Jurkat, Clone E6-1 (cell line): ENCODE results near the gene INTS13.
"Not testable (repeated sequence)": the region's sequence is repeated elsewhere in the genome, so short reads cannot be mapped to it uniquely, and the experiment has no call there.

Source experiments
- DNase-seq: peaks from one replicate; pipeline ENCODE4 v3.0.0-alpha.2; 2011; ENCODE audit warnings: low read depth, low spot score
- H3K4me3 ChIP-seq: 2 replicates; pipeline ENCODE4 v1.5.1; 2011; ENCODE audit warnings: mild to moderate bottlenecking, low read length, control low read depth, moderate library complexity

INTS13 gene

GRCh38 chr12:26936559-26937442 is 980 bp downstream of the INTS13 start:
- DNase-seq = no peak

GRCh38 chr12:26935636-26936378 is 2.0 kb downstream of the INTS13 start:
- no peak overlapping the region for H3K4me3 ChIP-seq
- DNase-seq = no peak

More at GRCh38 chr12:26936559-26937442, 980 bp downstream of the INTS13 start:
- peak overlapping the region; percentile 92 for H3K4me3 ChIP-seq

DNA sequence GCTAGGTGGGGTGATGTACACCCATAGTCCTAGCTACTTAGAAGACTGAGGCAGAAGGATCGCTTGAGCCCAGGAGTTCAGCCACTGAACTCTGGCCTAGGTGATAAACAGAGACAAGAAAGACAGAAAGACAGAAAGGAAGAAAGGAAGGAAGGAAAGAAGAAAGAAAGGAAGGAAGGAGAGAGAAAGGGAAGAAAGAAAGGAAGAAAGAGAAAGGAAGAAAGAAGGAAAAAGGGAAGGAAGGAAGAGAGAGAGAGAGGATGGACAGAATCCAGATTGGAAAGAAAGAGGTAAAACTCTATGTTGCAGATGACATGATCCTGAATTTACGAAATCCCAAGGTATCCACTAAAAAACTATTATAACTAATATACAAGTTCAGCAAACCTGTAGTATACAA is 8.2 kb downstream of the INTS13 start:
- no peak overlapping the region for H3K4me3 ChIP-seq
- no peak for DNase-seq

DNA sequence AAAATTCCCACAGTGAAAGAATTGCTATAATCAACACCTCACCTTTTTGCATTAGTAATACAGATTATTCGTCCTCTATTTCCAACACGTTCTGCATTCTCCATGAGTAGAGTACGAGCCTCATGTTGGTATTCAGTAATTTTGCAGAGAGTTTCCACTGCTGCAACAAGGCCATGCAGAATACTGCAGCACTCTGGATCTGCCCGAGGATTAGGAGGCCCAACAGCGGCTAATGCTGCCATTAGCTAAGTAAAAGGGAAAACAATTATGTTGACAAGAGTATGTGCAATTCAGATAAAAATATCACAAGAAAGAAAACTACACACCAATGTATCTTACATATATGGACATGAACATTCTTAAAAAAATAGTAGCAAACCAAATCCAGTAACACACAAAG is 9.1 kb downstream of the INTS13 start:
- no peak for DNase-seq
- no peak overlapping the region for H3K4me3 ChIP-seq

DNA sequence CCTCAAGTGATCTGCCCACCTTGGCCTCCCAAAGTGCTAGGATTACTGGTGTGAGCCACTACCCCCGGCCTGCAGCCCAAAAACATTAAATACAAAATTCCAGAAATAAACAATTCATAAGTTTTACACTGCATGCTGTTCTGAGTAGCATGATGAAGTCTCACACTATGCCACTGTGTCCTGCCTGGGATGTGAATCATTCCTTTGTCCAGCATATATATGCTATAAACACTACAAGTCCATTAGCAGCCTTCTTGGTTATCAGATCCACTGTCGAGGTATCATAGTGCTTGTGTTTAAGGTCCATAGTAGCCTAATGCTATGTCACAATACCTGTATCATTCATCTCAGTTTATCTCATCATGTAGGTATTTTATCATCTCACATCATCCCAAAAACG is 15.9 kb downstream of the INTS13 start:
- no peak for DNase-seq
- H3K4me3 ChIP-seq = no peak overlapping the region

- no peak overlapping the region for H3K4me3 ChIP-seq
- no peak for DNase-seq
Measured at GRCh38 chr12:26919216-26919555, 18.6 kb downstream of the INTS13 start.

GRCh38 chr12:26918321-26919215 is 19.2 kb downstream of the INTS13 start:
- no peak for DNase-seq
- H3K4me3 ChIP-seq = no peak overlapping the region

DNA sequence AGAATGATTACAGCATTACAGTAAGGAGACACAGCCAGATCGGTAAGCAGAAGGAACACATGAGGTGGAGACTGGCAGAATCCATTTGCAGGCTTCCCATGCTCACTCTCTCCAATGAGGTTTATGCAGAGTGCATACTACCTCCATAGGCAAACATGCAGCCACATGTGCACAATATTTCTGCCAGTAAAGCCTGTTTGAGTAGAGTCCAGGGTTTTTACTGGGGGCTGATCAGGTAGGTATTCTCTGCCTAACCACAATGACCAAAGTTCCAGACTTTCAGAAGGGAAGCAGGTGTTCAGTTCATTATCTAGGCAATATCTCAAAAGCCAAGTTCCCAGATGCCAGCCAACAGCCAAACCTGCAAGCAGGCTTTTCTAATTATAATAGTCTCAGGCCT is 31.1 kb downstream of the INTS13 start:
- peak; percentile 82 for DNase-seq
- H3K4me3 ChIP-seq = no peak overlapping the region

- no peak for DNase-seq
- no peak overlapping the region for H3K4me3 ChIP-seq
Measured at GRCh38 chr12:26906024-26906423, 31.8 kb downstream of the INTS13 start.

GRCh38 chr12:26903396-26903795 is 34.4 kb downstream of the INTS13 start:
- DNase-seq = not testable (repeated sequence)

GRCh38 chr12:26896913-26897312 is 40.9 kb downstream of the INTS13 start:
- H3K4me3 ChIP-seq = no peak overlapping the region
- DNase-seq = no peak

More at GRCh38 chr12:26903396-26903795, 34.4 kb downstream of the INTS13 start:
- not testable (repeated sequence) for H3K4me3 ChIP-seq

GRCh38 chr12:26895672-26896071 is 42.1 kb downstream of the INTS13 start:
- no peak for DNase-seq
- no peak overlapping the region for H3K4me3 ChIP-seq

DNA sequence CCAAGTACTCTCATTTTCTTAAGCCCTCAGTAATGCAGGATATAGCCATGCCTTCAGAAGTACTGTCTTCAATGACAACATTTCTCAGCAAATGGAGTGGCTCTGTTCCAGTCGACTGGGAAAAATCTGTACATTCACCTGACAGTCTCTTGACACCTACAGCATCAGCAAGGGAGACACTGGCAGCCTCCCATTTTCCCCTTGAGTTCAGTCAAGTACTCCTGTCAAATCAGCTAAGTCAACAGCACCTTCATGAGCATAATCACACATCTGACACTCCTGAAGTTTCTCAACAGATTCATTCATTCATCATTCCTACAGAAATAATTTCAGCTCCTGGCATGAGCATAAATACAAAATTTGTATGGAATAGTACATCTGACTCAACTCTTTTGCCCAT is 46.1 kb downstream of the INTS13 start:
- H3K4me3 ChIP-seq = no peak overlapping the region
- no peak for DNase-seq

DNA sequence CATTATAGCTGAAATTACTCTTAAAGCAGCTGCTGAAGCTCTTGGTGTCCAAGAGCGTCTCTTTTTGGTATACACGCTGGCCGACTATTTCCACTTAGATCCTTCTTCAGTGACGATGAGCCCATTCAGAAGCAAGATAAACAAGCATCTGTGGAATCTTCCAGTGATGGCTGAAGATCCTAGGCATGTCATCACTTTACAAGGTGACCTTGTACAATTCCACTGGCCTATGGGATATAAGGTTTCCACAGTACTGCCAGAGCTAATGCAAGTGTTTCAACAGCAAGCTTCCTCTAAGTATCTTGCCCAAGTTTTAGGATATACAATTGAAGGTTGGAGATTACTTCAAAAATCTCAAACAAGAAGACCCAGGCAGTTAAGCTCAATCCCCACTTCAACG is 47.0 kb downstream of the INTS13 start:
- DNase-seq = no peak
- H3K4me3 ChIP-seq = no peak overlapping the region

DNA sequence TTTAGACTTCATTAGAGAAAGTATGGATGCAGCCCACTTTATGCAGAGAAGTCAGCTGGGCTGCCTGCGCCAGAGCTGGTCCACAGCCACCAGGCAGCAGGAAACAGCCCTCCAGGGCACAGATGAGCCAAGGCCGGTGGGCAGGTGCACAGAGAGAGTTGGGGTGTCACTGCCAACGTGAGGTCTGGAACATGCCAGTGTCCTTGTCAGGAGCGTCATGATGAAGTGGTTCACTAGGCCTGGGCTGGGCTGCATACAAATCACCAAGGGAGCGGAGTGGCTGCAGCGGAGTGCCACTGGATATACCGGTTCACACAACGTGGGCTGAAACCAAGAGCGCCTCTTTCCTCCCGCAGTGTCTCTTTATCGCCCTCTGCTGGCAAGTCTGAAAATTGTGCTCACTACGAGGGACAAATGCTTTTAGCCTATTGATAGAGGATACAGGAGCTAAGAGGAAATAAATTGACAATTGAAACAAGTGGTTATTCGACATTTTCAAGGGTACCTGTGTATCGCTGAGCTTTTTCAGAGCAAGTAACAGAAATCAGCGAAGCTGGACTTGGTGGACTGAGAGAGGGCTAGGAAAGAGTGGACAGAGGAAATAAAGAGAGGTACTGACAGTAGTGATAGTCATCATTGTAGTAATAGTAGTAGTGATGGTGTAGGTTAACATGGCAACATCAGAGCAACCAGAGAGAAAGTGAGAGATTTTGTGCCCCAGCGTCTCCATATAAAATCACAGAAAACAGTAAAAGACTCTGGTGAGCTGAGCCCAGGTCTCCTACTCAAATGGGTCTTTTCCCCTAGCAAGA is 52.8 kb downstream of the INTS13 start:
- H3K4me3 ChIP-seq = peak overlapping the region; percentile 40

GRCh38 chr12:26880625-26881024 is 57.2 kb downstream of the INTS13 start:
- H3K4me3 ChIP-seq = no peak overlapping the region
- no peak for DNase-seq

More for the DNA sequence above, 52.8 kb downstream of the INTS13 start:
- peak; percentile 89 for DNase-seq

DNA sequence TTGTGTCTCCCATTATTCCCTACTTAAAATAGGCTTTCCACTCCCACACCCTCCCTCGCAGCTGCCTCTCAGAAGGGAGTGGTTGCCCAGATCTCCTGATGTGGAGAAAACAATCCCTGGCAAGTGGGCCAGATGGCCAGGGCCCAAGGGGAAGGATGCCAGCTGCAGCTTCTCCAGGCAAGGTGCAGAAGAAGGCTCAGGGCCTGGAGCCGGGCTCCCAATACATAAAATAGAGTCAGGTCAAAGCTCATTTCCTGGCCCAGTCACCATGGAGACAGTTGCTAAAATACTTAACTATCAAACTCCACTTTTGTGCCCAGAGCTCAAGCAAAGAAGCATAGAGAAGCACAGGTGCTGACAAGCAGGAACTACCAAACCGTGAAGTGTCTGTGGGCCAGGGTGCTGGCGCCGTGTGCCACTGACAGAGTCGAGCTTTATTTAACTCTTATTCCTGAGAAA is 59.1 kb downstream of the INTS13 start:
- no peak overlapping the region for H3K4me3 ChIP-seq
- DNase-seq = peak; percentile 77

DNA sequence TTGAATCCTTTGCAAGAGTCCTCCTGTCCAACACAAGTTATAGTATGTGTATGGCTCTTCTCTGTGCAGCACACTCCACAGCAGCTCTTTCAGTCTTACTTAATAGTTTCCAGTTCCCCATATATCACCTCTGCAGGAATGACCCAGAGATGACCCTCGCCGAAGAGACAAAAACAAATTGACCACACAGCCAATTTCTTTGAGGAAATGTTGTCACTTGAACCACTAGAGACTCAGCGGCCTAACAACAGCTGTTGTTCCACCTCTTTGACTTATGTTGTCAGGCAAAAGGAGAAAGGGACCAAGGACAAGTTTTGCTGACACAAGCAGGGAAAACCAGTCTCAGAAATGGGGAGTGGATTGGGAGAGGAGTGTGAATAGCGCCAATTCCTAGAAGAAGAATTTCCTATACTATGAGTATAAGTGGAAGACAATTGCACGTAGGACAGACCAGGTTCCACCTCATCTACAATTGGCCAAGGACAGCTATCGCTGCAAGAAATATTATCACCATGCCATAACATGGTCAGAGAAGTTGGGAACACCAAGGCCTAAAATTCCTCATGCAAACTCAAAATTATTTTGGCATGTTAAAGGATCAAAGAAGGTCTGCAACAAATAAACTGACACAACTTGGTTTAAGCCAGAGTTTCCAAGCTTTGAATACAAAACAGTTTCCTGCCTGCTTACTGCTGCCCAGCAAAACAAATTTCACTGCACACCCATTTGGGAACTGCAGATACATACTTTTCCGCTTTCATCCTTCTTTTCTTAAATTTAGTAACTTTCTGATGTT is 63.1 kb downstream of the INTS13 start:
- DNase-seq = no peak
- H3K4me3 ChIP-seq = no peak overlapping the region
